Prostate gland (tissue), 2 donors: ENCODE measurements around the gene TUFM. TPM values are rescaled to one million over a fixed set of nuclear protein-coding genes. Genes with fewer than 3 reads are reported as not detected.

ENCODE experiments used
- DNase-seq: peaks from one replicate; pipeline ENCODE4 v3.0.0-alpha.2; 2019; ENCODE audit warnings: low spot score
- H3K27ac ChIP-seq, 2 donors: fragments of 200-600 bp; sonication (generic); 2 replicates each; pipeline ENCODE4 v1.5.1; 2017 to 2019
- H3K27me3 ChIP-seq: fragments of 200-600 bp; sonication (generic); replicated peaks from 2 replicates; pipeline ENCODE4 v1.5.1; 2019; ENCODE audit not compliant: insufficient read depth
- H3K36me3 ChIP-seq, 2 donors: fragments of 200-600 bp; sonication (generic); 1 replicate in 1 of 2; 2 replicates in 1 of 2; pipeline versions ENCODE4 v1.5.1 to v1.8.1; 2017 to 2019
- H3K4me1 ChIP-seq: fragments of 200-600 bp; sonication (generic); replicated peaks from 2 replicates; pipeline ENCODE4 v1.5.1; 2019
- H3K4me3 ChIP-seq, 2 donors: fragments of 200-600 bp; sonication (generic); 2 replicates each; pipeline ENCODE4 v1.5.1; 2017 to 2019
- H3K9me3 ChIP-seq: fragments of 200-600 bp; sonication (generic); 2 replicates; pipeline ENCODE4 v1.5.1; 2017
- CTCF ChIP-seq, 4 experiments: fragments of 200-600 bp in 2 of 4; fragments of 450-650 bp in 2 of 4; sonication (generic) in 2 of 4; IDR thresholded peaks; 1 replicate in 3 of 4; 2 replicates in 1 of 4; pipeline ENCODE4 v1.5.1; 2016 to 2019; ENCODE audit warnings: antibody characterized with exemption in 4 of 4, mild to moderate bottlenecking in 2 of 4, moderate library complexity in 2 of 4
- POLR2A ChIP-seq: fragments of 450-650 bp; IDR thresholded peaks from one replicate; pipeline ENCODE4 v1.6.1; 2016; ENCODE audit warnings: antibody characterized with exemption, mild to moderate bottlenecking
- POLR2AphosphoS5 ChIP-seq: sonication (generic); formaldehyde crosslinking; IDR thresholded peaks from one replicate; pipeline ENCODE4 v1.6.1; 2017; ENCODE audit warnings: antibody characterized with exemption
- WGBS: methylation state at CpG from one replicate; pipeline ENCODE4 v1.1.5; 2018; 5-methylcytosine and 5-hydroxymethylcytosine counted together
- intact Hi-C: fragments of 100-400 bp; cut with DNase I; formaldehyde crosslinking; loops from one replicate; pipeline ENCODE4 v1.14.2; 2022
- total RNA-seq, 2 donors: library from RNA; depleted of rRNA; stranded (reverse); fragments of >200 nt; gene quantifications; one replicate each; pipeline ENCODE4 v1.1.0, GENCODE V29; 2016

TUFM gene
- total RNA-seq, 2 donors from 2014 or later: 114 to 151 TPM

GRCh38 chr16:28863929-28864793 lies 18.0 kb upstream of the TUFM start:
- Histone ChIP-seq H3K27me3 (no peaks in the 10 kb centered on the region), H3K9me3 (no peaks in the 10 kb centered on the region), H3K36me3 (peaks cover 0 to 11% of the 10 kb centered on the region in 2 donors), H3K4me3 (peak overlapping the region; percentile 84 to 85), H3K4me1 (no peaks in the 10 kb centered on the region), H3K27ac (peak overlapping the region; percentile 81 to 86)
- WGBS: 1% methylated on average over 42 of the region's 42 CpGs
- TF ChIP-seq CTCF (IDR thresholded peaks at IDR 0.05): no peak
- TF ChIP-seq POLR2A: no peak
- TF ChIP-seq POLR2AphosphoS5: no peak
- DNase-seq: no peak
- intact Hi-C loops: loop anchor here (5.0 kb wide), 1 partner anchor 83 kb away; no protein-coding TSS in a partner anchor

- H3K4me1 ChIP-seq: no peaks in the 10 kb centered on the region
- 87% methylated on average over 4 of the region's 4 CpGs for WGBS
These were observed 13.2 kb upstream of the TUFM start for GRCh38 chr16:28859326-28859725.

GRCh38 chr16:28858421-28858820 lies 12.3 kb upstream of the TUFM start:
- Histone ChIP-seq H3K4me1 (no peaks in the 10 kb centered on the region), H3K27ac (no peak overlapping the region), H3K9me3 (no peaks in the 10 kb centered on the region), H3K27me3 (no peaks in the 10 kb centered on the region), H3K4me3 (no peak overlapping the region), H3K36me3 (no peaks in the 10 kb centered on the region)
- 57% methylated on average over 8 of the region's 8 CpGs for WGBS
- no peak for DNase-seq
- peak; percentile 11 for TF ChIP-seq POLR2AphosphoS5
- TF ChIP-seq CTCF (IDR thresholded peaks at IDR 0.05): no peak
- TF ChIP-seq POLR2A: no peak
- intact Hi-C loops: no loop called here

More at GRCh38 chr16:28859326-28859725, 13.2 kb upstream of the TUFM start:
- no peak for DNase-seq
- no peaks in the 10 kb centered on the region for H3K9me3 ChIP-seq
- intact Hi-C loops: no loop called here
- H3K27me3 ChIP-seq: no peaks in the 10 kb centered on the region
- H3K4me3 ChIP-seq: no peak overlapping the region
- TF ChIP-seq CTCF (IDR thresholded peaks at IDR 0.05) (no peak), POLR2A (no peak), POLR2AphosphoS5 (no peak)
- no peaks in the 10 kb centered on the region for H3K36me3 ChIP-seq
- no peak overlapping the region for H3K27ac ChIP-seq

- no peak for DNase-seq
- Histone ChIP-seq H3K4me1 (peaks cover 17% of the 10 kb centered on the region), H3K9me3 (no peaks in the 10 kb centered on the region), H3K27me3 (no peaks in the 10 kb centered on the region), H3K27ac (peak overlapping the region; percentile 80 to 91), H3K4me3 (peak overlapping the region; percentile 89 to 93), H3K36me3 (peaks cover 10 to 15% of the 10 kb centered on the region in 2 donors)
- no peak for TF ChIP-seq POLR2AphosphoS5
- WGBS: 20% methylated on average over 5 of the region's 5 CpGs
- intact Hi-C loops: loop anchor here (1.0 kb wide), 1 partner anchor 23 kb away; no protein-coding TSS in a partner anchor
These were observed 755 bp upstream of the TUFM start for GRCh38 chr16:28846933-28847273.

GRCh38 chr16:28845761-28846079 lies 428 bp downstream of the TUFM start:
- H3K4me1 ChIP-seq: peaks cover 17% of the 10 kb centered on the region
- no peak for TF ChIP-seq CTCF (IDR thresholded peaks at IDR 0.05)
- TF ChIP-seq POLR2A: no peak
- TF ChIP-seq POLR2AphosphoS5: no peak
- peak overlapping the region; percentile 89 to 93 for H3K4me3 ChIP-seq
- peaks cover 10 to 15% of the 10 kb centered on the region in 2 donors for H3K36me3 ChIP-seq
- DNase-seq: no peak
- 1% methylated on average over 7 of the region's 16 CpGs for whole genome bisulfite sequencing
- peak overlapping the region; percentile 80 to 91 for H3K27ac ChIP-seq
- H3K27me3 ChIP-seq: no peaks in the 10 kb centered on the region
- H3K9me3 ChIP-seq: no peaks in the 10 kb centered on the region
- intact Hi-C loops: loop anchor here (1.0 kb wide), 1 partner anchor 21 kb away; no protein-coding TSS in a partner anchor
